Prostate gland (tissue), 2 donors: ENCODE results near the gene GPC2. TPM values are rescaled to one million over a fixed set of nuclear protein-coding genes. Genes with fewer than 3 reads are reported as not detected.

ENCODE experiments used
- DNase-seq: peaks from one replicate; pipeline ENCODE4 v3.0.0-alpha.2; 2019; ENCODE audit warnings: low spot score
- H3K27ac ChIP-seq, 2 donors: fragments of 200-600 bp; sonication (generic); 2 replicates each; pipeline ENCODE4 v1.5.1; 2017 to 2019
- H3K27me3 ChIP-seq: fragments of 200-600 bp; sonication (generic); replicated peaks from 2 replicates; pipeline ENCODE4 v1.5.1; 2019; ENCODE audit not compliant: insufficient read depth
- H3K36me3 ChIP-seq, 2 donors: fragments of 200-600 bp; sonication (generic); 1 replicate in 1 of 2; 2 replicates in 1 of 2; pipeline versions ENCODE4 v1.5.1 to v1.8.1; 2017 to 2019
- H3K4me1 ChIP-seq: fragments of 200-600 bp; sonication (generic); replicated peaks from 2 replicates; pipeline ENCODE4 v1.5.1; 2019
- H3K4me3 ChIP-seq, 2 donors: fragments of 200-600 bp; sonication (generic); 2 replicates each; pipeline ENCODE4 v1.5.1; 2017 to 2019
- H3K9me3 ChIP-seq: fragments of 200-600 bp; sonication (generic); 2 replicates; pipeline ENCODE4 v1.5.1; 2017
- POLR2A ChIP-seq: fragments of 450-650 bp; IDR thresholded peaks from one replicate; pipeline ENCODE4 v1.6.1; 2016; ENCODE audit warnings: antibody characterized with exemption, mild to moderate bottlenecking
- POLR2AphosphoS5 ChIP-seq: sonication (generic); formaldehyde crosslinking; IDR thresholded peaks from one replicate; pipeline ENCODE4 v1.6.1; 2017; ENCODE audit warnings: antibody characterized with exemption
- WGBS: methylation state at CpG from one replicate; pipeline ENCODE4 v1.1.5; 2018; 5-methylcytosine and 5-hydroxymethylcytosine counted together
- intact Hi-C: fragments of 100-400 bp; cut with DNase I; formaldehyde crosslinking; loops from one replicate; pipeline ENCODE4 v1.14.2; 2022
- microRNA-seq: library from miRNA; unstranded; fragments of <30 nt; microRNA quantifications from one replicate; pipeline ENCODE4, GENCODE V29; 2016
- total RNA-seq, 2 donors: library from RNA; depleted of rRNA; stranded (reverse); fragments of >200 nt; gene quantifications; one replicate each; pipeline ENCODE4 v1.1.0, GENCODE V29; 2016
- TF ChIP-seq, protein P1 (sequence below), 4 experiments: fragments of 200-600 bp in 2 of 4; fragments of 450-650 bp in 2 of 4; sonication (generic) in 2 of 4; IDR thresholded peaks; 1 replicate in 3 of 4; 2 replicates in 1 of 4; pipeline ENCODE4 v1.5.1; 2016 to 2019; ENCODE audit warnings: antibody characterized with exemption in 4 of 4, mild to moderate bottlenecking in 2 of 4, moderate library complexity in 2 of 4

Gene GPC2
- total RNA-seq, 2 donors from 2014 or later: 1.7 to 2.8 TPM

DNA sequence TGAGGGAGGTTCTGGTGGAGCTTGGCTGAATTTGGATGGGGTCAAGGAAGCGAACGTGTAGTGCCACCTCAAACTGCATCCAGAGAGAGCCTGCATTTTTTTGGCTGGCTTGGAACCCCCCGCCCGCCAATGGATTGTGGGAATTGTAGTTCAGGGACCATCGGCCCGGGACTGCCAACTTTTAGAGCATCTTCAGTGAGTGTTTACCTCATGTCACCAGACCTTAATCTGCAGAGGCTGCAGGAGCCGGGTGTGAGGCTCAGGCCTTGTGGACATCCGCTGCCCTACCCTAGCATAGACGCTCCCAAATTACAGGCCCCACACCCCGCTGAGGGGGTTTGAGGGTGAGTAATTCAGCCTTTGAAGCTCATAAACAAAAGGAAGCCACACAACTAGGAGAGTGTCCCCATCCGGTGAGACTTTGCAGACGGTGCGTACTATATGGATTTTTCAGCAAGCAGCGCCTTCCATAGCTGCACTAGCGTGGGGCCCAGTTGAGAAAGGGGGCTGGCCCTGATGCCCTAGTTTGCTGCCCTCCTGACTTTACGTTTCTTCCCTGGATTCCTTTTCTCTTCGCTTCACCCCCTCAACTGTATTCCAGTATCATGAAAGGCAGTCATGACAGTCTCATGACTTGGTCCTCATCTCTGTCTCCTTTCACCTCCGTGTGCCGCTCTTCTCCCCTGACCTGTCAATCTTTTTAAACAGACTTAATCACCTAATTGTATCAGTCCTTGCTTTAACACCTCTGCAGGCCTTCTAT is 57.0 kb downstream of the GPC2 start:
- Histone ChIP-seq H3K36me3 (no peaks in the 10 kb centered on the region), H3K27me3 (no peaks in the 10 kb centered on the region), H3K27ac (peak overlapping the region; percentile 78 to 86), H3K4me1 (peaks cover 6% of the 10 kb centered on the region), H3K4me3 (peak overlapping the region; percentile 56 to 73), H3K9me3 (no peaks in the 10 kb centered on the region)
- 15% methylated on average over 19 of the region's 19 CpGs for WGBS
- TF ChIP-seq POLR2AphosphoS5: no peak
- TF ChIP-seq, protein P1, sequence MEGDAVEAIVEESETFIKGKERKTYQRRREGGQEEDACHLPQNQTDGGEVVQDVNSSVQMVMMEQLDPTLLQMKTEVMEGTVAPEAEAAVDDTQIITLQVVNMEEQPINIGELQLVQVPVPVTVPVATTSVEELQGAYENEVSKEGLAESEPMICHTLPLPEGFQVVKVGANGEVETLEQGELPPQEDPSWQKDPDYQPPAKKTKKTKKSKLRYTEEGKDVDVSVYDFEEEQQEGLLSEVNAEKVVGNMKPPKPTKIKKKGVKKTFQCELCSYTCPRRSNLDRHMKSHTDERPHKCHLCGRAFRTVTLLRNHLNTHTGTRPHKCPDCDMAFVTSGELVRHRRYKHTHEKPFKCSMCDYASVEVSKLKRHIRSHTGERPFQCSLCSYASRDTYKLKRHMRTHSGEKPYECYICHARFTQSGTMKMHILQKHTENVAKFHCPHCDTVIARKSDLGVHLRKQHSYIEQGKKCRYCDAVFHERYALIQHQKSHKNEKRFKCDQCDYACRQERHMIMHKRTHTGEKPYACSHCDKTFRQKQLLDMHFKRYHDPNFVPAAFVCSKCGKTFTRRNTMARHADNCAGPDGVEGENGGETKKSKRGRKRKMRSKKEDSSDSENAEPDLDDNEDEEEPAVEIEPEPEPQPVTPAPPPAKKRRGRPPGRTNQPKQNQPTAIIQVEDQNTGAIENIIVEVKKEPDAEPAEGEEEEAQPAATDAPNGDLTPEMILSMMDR (IDR thresholded peaks at IDR 0.05): no peak
- peak; percentile 9 for TF ChIP-seq POLR2A
- DNase-seq: peak; percentile 45
- intact Hi-C loops: loop anchor here (10.0 kb wide), 2 partner anchors 125 to 225 kb away; no protein-coding TSS in a partner anchor

Small RNA genes lying within 50 kb of the gene (microRNA-seq; reads per million reads assigned to microRNA genes)
- not detected for gene MIR4658

Other genes with a start within 250 kb of the GPC2 start
- gene GJC3, start 247.8 kb downstream of the GPC2 start, total RNA-seq: 1 to 10 TPM; 1.2 to 3.2 TPM
- 1,000 to 10,000 TPM; 1,167 to 4,716 TPM for gene AZGP1, start 201.3 kb downstream of the GPC2 start, total RNA-seq
- gene ZKSCAN1, start 161.8 kb downstream of the GPC2 start, total RNA-seq: 10 to 100 TPM; 75.8 to 86.5 TPM
- gene ZSCAN21, start 127.6 kb downstream of the GPC2 start, total RNA-seq: 10 to 100 TPM; 24.6 to 38.0 TPM
- gene ZNF3, start 95.7 kb downstream of the GPC2 start, total RNA-seq: 10 to 100 TPM; 20.5 to 21.4 TPM
- 10 to 100 TPM; 50.8 to 78.4 TPM for gene COPS6, start 88.4 kb downstream of the GPC2 start, total RNA-seq
- 10 to 100 TPM; 47.5 to 68.7 TPM for gene MCM7, start 76.0 kb downstream of the GPC2 start, total RNA-seq
- gene AP4M1, start 75.7 kb downstream of the GPC2 start, total RNA-seq: 10 to 100 TPM; 18.0 to 27.2 TPM
- 10 to 100 TPM; 68.3 to 79.8 TPM for gene TAF6, start 58.0 kb downstream of the GPC2 start, total RNA-seq
- gene CNPY4, start 57.7 kb downstream of the GPC2 start, total RNA-seq: 10 to 100 TPM in 1 of 2 donors, 1 to 10 TPM in 1; 1.6 to 16.1 TPM
- gene MBLAC1, start 50.4 kb downstream of the GPC2 start, total RNA-seq: 1 to 10 TPM; 4.4 to 6.1 TPM
- gene LAMTOR4, start 28.5 kb downstream of the GPC2 start, total RNA-seq: 100 to 1,000 TPM; 213 to 243 TPM
- 10 to 100 TPM; 21.2 to 43.4 TPM for gene TRAPPC14, start 18.7 kb downstream of the GPC2 start, total RNA-seq
- 10 to 100 TPM in 1 of 2 donors, 1 to 10 TPM in 1; 4.1 to 10.2 TPM for gene GAL3ST4, start 8.8 kb downstream of the GPC2 start, total RNA-seq
- 10 to 100 TPM in 1 of 2 donors, 1 to 10 TPM in 1; 1.8 to 37.6 TPM for gene STAG3, start 537 bp upstream of the GPC2 start, total RNA-seq
- gene PVRIG, start 42.6 kb upstream of the GPC2 start, total RNA-seq: not detected
- gene SPDYE3, start 130.3 kb upstream of the GPC2 start, total RNA-seq: under 1 TPM in 1 of 2 donors, not detected in 1; 0.91 TPM
- gene PILRB, start 180.7 kb upstream of the GPC2 start, total RNA-seq: 100 to 1,000 TPM in 1 of 2 donors, 10 to 100 TPM in 1; 72.4 to 120 TPM
- 10 to 100 TPM in 1 of 2 donors, 1 to 10 TPM in 1; 4.9 to 11.9 TPM for gene PILRA, start 196.1 kb upstream of the GPC2 start, total RNA-seq